ENCODE results near the gene CFAP97.
"Not testable (repeated sequence)": the region's sequence is repeated elsewhere in the genome, so short reads cannot be mapped to it uniquely, and the experiment has no call there.

CFAP97 gene

DNA sequence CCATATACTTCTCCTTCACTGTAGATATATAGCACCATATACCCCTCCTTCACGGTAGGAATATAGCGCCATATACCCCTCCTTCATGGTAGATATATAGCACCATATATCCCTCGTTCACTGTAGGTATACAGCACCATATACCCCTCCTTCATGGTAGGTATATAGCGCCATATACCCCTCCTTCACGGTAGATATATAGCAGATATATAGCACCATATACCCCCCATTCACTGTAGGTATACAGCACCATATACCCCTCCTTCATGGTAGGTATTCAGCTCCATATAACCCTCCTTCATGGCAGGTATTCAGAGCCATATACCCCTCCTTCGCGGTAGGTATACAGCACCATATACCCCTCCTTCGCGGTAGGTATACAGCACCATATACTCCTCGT is 18.1 kb upstream of the CFAP97 start:
- no peak for DNase-seq

DNA sequence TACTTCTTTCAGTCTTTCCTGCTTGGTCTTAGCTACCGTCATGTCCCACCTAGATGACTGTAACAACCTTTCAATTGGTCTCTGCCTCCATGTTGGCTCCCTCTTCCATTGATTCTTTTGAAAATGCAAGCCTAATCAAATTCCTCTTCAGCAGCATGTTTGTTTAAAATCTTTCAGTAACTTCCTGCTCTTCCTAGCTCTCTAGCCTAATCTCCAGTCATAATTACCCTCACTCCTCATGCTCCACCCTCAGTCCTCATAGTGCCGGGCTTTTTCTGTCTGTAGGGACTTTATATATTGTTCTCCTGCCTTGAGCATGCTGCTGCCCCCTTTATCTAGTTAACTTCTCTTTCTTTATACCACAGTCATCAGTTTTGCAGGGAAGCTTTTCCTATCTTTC is 17.7 kb upstream of the CFAP97 start:
- DNase-seq: no peak

DNA sequence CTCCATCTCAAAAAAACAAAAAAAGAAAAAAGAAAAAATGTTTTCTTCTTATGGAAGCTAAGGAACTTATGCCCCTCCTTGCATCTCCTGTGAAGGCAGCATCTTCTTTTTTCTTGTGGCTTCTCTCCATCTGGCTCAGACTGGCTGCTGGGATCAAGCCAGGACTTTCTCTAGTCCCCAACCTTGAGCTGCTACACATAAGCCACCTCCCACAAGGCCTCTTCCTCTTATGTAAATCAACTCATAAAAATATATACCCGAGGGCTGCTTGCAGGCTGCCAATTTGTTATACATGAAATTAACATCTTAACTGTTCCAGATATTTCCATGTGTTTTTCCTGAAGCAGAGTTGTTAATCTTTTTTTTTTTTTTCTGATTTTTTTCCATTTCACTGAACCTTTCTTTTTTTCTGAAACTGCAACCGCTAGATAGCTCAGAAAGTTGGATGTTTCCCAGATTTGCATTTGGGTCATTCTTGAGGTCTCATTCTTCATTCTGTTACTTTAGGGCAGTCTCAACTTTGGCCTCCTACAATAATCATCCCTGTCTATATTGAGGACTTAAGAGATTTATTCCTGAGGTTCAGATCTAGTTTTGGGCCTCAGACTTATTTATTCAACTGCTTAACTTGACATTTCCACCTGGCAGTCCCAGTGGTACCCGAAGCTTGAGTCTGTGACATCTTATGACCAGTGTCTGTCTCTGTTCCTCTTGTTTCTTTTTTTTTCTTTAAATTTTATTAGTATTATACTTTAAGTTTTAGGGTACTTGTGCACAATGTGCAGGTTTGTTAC is 15.9 kb upstream of the CFAP97 start:
- DNase-seq: no peak

DNA sequence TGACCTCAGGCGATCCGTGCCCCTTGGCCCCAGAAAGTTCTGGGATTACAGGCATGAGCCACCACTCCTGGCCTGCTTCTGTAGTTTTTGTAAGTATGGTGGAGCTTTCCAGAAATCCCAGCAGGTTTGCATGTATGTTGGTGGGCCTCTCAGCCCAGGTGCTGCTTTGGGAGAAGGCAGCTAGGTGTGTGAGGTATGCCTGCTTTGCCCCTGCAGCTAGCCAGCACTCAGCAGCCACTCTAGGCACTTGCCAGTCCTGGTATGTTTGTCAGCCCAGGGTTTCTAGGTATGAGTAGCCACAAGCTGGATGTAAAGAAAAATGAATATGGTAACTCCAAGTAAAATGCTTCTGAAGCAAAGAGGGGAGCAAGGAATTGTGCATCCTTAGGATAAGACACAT is 14.5 kb upstream of the CFAP97 start:
- DNase-seq: no peak

DNA sequence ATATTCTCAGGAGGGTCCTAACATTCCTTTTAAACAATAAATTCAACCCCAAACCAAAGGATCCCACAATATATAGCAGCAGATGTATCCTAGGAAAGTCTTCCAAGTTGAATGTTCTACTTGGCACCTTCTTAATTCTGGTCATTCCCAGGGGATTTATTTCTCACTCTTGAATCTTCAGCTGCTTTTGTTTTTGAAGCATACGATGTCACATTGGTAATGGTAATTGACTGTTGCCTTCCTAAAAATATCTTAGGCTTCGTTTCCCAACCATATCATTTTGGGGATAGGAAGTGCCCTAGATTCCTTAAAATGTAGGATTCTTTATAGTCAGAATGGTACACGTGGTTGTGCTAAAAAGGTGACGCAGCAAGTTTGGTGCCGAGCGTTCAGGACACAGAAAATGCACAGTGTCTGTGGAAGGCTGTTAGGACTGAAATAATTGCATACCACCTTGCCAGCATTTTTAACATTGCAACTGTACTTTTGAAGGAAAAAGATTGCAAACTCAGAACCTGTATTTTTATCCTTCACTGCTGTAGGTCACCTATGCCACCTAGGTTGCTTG is 13.7 kb upstream of the CFAP97 start:
- no peak for DNase-seq

DNA sequence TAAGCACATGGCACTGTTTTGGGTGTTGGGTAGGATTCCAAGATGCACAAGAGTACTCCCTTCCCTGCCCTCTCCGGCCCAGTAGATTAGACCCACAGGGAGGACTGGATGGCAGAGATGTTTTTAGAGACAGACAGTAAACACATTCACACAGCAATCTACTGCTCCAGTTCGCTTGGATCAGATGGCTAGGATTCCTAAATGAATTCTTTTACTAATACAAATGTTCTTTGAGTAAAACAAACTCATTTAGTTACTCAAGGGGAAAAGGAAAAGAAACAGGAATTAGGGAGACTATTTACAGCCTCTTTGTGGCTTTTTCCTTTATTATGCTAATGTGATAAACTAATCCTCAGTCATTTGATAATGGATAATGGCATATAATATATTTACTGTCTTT is 11.5 kb upstream of the CFAP97 start:
- no peak for DNase-seq

DNA sequence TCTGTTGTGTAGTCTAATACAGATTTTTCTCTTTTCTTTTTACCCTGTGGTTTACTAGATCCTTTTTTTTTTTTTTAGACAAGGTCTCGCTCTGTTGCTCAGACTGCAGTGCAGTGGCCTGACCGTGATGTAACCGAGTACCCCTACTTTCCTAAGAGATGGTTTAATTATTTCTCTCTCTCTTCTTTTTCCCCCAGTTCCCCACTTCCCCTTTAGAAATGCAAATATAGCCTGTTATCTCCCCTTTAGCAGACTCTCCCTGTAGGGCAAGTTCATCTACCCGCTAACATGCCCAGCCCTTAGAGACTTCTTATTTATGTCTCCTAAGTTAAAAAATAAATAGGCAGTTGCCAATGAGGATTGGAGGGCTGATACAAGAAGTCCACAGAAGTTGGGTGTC is 10.1 kb upstream of the CFAP97 start:
- peak; percentile 12 to 23 (median 17) for DNase-seq

DNA sequence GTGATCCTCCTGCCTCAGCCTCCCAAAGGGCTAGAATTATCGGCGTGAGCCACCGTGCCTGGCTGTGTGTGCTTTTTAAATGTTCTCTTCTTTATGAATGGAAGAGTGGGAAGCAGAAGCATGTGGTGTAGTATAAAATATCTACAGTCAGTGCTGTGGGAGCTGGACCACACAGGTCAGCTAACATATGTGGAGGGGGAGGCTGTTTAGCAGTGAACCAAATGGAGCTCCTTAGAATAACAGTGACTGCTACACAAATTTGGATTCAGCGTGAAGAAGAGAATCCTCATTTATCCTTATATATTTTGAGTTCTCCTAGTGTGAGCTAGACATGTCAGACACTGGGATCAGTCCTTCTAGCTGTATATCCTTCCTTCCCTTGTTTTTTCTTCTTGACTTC is 8.8 kb upstream of the CFAP97 start:
- DNase-seq: no peak

DNA sequence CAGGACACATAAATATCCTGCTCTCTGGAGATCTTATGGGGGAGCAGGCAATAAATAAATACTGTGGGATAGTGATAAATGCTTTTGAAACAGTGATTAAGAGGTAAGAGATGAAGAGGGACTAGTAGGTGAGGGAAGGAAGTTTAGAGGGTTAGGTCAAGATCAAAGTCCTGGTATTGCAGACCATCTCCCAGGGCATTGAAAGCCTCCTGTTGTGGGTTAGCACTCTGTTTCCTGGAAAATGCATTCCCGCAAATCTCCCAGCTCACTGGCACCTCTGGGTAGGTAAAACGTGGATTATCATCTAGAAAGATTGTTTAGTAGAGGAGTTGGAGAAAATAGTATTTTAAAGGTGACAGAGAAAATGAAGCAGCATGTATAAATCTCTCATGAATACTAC is 7.8 kb upstream of the CFAP97 start:
- no peak for DNase-seq

DNA sequence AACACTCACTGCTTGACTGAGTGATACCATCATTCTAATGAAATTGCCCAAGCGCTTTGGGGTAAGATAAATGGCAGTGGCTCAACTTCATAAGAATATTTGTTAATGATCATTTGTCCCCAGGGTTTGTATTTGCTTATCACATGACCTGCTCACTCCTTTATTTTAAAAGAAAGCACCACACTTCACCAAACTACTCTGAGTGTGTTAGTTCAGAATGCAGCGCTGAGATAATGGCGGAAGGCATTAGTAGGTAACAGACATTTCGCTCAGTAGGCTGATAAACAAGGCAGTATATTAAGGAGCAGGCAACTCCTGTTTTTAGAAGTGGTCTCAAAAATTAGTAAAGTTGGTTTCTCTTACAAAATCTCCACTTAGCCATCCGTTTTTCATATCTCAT is 7.2 kb upstream of the CFAP97 start:
- no peak for DNase-seq

DNA sequence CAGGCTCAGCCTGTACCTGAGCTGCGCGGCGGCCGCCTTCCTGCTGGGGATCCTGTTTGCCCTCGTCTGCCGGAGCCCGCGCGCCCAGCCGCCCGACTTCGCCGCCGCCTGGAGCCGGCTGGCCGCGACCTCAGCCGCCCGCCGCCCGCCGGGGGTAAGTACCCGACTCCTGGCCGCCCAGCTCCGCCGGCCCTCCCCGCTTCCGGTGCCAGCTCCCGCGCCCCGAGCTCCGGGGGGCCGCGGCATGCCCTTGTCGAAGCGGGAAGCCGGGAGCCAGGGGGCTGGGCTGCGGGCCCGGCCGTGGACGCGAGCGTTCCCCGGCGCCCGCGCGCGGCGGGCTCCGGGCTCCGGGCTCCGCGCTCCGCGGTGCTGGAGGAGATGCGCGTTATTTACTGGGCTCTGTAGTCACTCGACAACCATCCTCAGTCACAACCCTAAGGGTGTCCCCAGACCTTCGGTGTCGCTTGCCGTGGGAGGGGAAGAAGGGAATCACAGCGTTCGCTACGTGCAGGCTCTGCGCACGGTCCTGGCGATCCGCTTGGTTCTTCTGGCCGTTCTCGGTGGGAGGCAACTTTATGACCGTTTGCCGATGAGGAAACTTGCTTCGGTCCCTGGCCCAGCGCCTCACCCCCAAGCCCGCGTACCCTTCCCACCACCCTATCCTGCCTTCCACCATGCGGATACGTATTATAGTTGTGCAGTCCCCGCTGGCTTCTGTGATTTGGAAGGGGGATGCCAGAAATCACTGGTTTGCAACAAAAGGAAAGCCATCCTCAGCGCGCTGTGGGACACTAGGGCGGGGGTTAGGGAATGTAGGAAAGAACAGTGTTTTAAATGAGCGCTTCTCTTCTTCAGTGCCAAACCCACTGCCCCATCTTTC is 6.5 kb upstream of the CFAP97 start:
- peak; percentile 26 to 58 (median 44) for DNase-seq

DNA sequence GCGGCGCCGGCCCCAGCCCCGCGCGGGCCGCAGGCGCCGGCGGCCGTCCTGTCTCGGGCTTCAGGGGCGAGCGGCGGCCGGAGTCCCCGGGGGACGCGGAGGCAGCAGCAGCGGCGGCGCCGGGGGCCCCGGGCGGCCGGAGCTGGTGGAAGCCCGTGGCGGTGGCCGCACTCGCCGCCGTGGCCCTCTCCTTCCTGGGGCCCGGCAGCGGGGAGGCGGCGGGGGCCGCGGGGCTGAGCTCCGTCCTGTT is 6.0 kb upstream of the CFAP97 start:
- DNase-seq: peak in 1 of 3 donors; percentile 41

DNA sequence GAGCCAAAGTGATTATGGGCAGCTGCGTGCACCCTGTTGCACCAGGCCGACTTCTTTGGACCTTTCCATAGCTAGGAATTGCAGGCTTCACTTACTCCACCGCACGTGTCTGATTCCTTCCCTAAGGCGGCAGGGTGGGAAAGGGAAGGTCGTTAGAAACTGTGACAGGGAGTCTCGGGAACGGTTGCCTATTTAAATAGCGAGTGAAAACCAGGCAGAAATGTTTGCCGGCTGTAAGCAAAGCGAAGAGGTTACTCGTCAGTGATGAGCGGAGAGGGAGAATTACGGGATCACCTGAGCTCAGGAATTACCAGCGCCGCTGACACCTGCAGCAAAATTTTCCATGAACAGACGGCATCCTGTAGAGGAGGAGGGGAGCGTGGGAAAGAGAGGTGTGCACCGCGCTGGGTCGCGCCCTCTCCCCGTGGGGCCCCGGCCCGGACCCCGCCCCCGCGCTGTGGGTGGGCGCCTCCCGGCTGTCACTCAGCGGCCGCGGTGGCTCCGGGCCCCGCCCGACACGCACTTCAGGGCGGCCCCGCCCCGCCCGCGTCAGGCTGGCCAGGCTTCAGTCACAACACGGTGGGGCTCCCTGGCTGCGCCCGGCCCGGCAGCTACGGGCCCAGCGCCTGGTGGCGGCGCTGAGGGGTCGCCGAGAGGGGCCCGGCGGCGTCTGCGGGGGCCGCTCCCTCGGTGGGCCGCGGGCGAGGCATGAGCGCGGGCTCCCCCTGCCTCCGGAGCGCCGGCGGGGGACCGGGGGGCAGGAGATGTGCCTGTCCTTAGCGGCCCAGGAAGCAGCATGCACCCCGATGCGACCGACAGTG is 5.4 kb upstream of the CFAP97 start, which contains the start of gene SNX25:
TSS of gene SNX25 (plus strand) at position 568 of the 821 bp plus-strand sequence. CDS start at position 797, 229 bp downstream.
- DNase-seq: peak; percentile 67 to 91 (median 80)

DNA sequence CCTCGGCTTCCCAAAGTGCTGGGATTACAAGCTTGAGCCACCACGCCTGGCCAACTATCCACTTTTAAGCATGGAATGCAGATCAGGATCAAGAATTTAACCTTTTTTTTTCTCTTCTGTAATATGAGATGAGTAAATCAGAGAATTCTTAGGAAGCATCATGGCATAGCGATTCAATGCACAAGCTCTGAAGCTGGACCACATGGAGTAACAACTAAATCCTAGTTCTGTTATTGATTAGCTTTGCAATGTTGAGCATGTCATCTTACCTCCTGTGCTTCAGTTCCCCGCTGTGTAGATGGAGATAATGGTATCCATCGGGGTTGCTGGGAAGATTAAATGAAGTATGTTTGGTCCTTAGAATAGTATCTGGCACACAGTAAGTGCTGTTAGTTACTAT is 3.7 kb upstream of the CFAP97 start:
- no peak for DNase-seq

DNA sequence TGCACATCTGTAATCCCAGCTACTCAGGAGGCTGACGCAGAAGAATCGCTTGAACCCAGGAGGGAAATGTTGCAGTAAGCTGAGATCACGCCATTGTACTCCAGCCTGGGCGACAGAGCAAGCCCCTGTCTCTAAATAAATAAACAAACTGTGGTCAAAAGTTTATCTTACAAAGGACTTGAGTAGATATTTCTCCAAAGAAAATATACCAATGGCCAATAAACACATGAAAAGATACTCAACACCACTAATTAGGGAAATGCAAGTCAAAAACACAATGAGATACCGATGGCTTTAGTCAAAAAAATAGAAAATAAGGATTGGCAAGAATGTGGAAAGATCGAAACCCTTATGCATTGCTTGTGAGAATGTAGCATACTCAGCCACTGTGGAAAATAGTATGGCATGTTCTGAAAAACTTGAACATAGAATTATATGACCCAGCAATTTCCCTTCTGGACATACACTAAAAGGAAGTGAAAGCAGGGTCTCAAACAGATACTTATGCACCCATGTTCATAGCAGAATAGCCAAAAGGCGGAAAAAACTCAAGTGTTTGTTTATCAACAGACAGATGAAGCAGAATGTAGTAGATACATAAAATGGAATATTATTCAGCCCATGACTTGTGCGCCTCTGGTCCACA is 2.0 kb upstream of the CFAP97 start:
- DNase-seq: peak in 1 of 3 donors; percentile 41

DNA sequence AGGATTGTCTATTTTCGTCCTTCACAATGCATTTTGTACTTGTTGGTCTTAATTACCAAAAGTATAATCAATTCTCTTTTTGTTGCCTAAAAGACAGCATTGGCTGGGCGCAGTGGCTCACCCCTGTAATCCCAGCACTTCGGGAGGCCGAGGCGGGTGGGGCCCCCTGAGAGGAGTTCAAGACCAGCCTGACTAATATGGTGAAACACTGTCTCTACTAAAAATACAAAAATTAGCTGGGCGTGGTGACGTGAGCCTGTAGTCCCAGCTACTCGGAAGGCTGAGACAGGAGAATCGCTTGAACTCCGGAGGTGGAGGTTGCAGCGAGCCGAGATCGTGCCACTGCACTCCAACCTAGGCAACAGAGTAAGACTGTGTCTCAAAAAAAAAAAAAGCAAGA is 1.3 kb upstream of the CFAP97 start:
- DNase-seq: not testable (repeated sequence)

DNA sequence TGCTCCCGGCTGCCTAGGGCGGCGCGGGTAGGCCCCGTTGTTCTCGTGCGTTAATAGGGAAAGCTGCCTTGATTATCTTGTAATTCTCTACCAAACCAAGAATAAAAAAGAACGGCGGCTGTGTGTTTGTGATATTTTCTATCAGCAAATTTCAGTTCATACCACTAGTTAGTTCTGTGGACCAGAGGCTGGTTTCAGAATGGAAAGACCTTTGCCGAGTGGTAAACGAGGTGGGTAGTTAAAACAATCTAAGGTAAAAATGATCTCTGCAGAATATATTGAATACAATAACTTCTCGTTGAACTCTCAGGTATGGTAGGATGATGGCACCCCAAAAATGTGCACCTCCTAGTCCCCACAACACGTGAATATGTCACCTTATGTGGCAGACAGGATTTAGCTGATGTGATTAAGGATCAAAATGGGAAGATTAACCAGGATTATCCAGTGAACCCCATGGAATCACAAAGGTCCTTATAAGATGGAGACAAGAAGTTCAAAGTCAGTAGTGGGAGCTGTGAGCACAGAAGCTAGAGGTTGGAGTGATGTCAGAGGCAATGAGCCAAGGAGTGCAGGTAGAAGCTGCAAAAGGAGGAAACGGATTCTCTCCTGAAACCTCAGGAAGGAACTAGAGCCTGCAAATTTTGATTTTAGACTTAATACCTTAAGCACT is 574 bp upstream of the CFAP97 start:
- no peak for DNase-seq

DNA sequence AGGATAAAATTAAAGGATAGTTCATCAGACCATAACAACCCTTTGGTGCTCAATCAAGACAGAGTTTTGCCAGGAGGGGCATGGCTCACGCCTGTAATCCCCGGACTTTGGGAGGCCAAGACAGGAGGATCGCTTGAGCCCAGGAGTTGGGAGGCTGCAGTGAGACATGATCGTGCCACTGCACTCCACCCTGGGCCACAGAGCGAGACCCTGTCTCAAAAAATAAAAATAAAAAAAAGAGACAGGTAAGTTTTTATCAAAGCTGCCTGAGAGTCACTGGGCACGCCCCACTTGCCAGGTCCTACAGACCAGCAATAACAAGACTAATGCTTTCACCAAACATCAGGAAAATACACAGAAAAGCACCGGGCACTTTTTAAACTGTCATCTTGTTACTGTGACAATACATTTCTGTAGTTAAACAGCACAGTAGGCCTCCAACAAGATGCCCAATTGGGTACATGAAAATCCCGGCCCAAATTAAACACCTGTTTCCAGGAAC is 765 bp downstream of the CFAP97 start:
- no peak for DNase-seq

DNA sequence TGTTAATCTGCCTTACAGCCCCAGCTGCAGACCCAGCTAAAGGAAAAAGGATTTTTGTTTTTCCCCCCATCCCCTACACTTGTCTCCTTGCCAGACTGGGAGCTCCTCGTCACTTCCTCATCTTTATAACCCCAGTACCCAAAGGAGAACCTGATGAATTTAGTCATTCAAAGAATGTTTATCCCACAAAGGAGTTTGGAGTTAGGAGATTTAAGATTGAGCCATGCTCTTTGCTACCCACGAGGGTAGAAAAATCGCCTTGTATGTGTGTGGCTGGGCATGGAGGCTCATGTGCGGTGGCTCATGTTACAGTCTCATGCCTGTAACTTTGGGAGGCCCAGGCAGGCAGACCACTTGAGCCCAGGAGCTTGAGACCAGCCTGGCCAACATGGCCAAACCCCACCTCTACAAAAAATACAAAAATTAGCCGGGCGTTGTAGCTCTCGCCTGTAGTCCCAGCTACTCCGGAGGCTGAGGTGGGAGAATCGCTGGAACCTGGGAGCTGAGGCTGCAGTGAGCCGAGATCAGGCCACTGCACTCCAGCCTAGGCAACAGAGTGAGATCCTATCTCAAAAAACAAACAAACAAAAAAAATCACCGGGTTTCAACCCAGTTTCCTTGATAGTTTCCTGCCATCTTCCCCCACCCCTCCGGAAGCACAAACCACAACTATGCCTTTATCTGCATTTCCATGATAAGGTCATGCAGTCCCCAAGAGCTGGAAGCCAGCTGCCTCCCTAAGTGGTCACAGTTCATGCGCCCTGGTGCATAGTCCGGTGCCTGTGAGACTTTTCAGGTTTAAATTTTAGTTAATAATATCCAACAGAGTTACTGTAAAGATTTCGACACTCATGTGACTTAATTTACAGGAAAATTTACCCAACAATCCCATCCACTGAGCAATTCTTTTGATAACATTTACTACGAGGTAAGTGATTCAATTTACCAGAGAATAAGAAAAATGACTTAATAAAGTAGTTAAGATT is 1.5 kb downstream of the CFAP97 start:
- DNase-seq: peak; percentile 30 to 36 (median 35)

DNA sequence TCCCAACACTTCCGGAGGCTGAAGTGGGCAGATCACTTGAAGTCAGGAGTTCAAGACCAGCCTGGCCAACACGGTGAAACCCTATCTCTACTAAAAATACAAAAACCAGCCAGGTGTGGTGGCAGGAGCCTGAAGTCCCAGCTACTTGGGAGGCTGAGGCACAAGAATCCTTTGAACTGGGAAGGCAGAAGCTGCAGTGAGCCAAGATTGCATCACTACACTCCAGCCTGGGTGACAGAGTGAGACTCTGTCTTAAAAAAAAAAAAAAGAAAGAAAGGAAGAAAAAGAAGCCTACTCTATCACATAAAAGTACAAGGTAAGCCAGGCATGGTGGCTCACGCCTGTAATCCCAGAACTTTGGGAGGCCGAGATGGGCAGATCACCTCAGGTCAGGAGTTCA is 5.6 kb downstream of the CFAP97 start:
- DNase-seq: not testable (repeated sequence)
